Hepatocyte (in vitro differentiated cells): ENCODE measurements around the gene PVR.

Experiments
- EZH2 ChIP-seq: fragments of 200-600 bp; sonication (generic); IDR thresholded peaks from 2 replicates; pipeline ENCODE4 v1.6.1; 2016; ENCODE audit warnings: antibody characterized with exemption, mild to moderate bottlenecking, borderline replicate concordance
- TF ChIP-seq, protein P1 (sequence below): fragments of 200-600 bp; sonication (generic); IDR thresholded peaks from 2 replicates; pipeline ENCODE4 v1.5.1; 2016; ENCODE audit warnings: antibody characterized with exemption, mild to moderate bottlenecking; ENCODE audit not compliant: poor library complexity

DNA sequence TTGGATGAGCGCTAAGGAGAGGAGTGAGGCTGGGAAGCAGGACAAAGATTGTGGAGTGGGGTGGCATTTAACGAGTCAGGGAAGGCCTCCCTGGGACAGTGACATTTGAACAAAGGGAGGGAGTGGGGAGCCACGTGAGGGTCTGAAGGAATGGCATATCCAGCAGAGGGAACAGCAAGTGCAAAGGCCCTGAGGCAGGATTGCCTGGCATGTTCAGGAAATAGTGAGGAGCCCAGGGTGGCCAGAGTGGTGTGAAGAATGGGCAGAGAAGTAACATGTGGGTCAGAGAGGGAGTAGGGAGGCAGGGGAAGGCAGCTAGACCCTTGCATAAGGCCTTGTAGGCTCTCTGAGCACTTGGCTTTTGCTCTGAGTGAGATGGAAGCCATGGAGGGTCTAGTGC is 14.9 kb upstream of the PVR start:
- TF ChIP-seq, protein P1, sequence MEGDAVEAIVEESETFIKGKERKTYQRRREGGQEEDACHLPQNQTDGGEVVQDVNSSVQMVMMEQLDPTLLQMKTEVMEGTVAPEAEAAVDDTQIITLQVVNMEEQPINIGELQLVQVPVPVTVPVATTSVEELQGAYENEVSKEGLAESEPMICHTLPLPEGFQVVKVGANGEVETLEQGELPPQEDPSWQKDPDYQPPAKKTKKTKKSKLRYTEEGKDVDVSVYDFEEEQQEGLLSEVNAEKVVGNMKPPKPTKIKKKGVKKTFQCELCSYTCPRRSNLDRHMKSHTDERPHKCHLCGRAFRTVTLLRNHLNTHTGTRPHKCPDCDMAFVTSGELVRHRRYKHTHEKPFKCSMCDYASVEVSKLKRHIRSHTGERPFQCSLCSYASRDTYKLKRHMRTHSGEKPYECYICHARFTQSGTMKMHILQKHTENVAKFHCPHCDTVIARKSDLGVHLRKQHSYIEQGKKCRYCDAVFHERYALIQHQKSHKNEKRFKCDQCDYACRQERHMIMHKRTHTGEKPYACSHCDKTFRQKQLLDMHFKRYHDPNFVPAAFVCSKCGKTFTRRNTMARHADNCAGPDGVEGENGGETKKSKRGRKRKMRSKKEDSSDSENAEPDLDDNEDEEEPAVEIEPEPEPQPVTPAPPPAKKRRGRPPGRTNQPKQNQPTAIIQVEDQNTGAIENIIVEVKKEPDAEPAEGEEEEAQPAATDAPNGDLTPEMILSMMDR, result no peak
- no peak for TF ChIP-seq EZH2
